A673 (cell line): ENCODE results near the gene PERM1. TPM values are rescaled to one million over a fixed set of nuclear protein-coding genes. Genes with fewer than 3 reads are reported as not detected.
"Not testable (repeated sequence)": the region's sequence is repeated elsewhere in the genome, so short reads cannot be mapped to it uniquely, and the experiment has no call there.

Source experiments
- BruUV-seq: library from RNA; stranded (reverse); fragments of 400-500 nt; replicated peaks from 2 replicates; lab custom pipeline; 2021; lab: Mats Ljungman, UMichigan
- CTCF ChIA-PET: fragments of 300-600 bp; sonication (Branson Sonifier 250); formaldehyde crosslinking; loops from one replicate; lab custom pipeline; 2022; ENCODE audit warnings: antibody characterized with exemption; lab: Charles Lee
- POLR2A ChIA-PET: fragments of 300-600 bp; sonication (Branson Sonifier 250); formaldehyde crosslinking; loops from one replicate; lab custom pipeline; 2022; ENCODE audit warnings: antibody characterized with exemption; ENCODE audit not compliant: low non-redundant PET; lab: Charles Lee
- DNase-seq: peaks from one replicate; pipeline ENCODE4 v3.0.0-alpha.2; 2015; ENCODE audit warnings: low spot score
- H3K27ac ChIP-seq: fragments of 200-600 bp; sonication (generic); 2 replicates; pipeline ENCODE4 v1.5.1; 2016; ENCODE audit warnings: mixed run types, low read depth, mild to moderate bottlenecking, mixed read lengths, antibody characterized with exemption, low read length; ENCODE audit not compliant: poor library complexity, severe bottlenecking
- H3K27me3 ChIP-seq: fragments of 200-600 bp; sonication (generic); replicated peaks from 2 replicates; pipeline ENCODE4 v1.6.1; 2017; ENCODE audit warnings: mixed run types, low read depth, mild to moderate bottlenecking, mixed read lengths, antibody characterized with exemption, low read length; ENCODE audit not compliant: insufficient read depth, poor library complexity
- H3K36me3 ChIP-seq: fragments of 200-600 bp; sonication (generic); 2 replicates; pipeline ENCODE4 v1.6.1; 2016; ENCODE audit warnings: mixed run types, mild to moderate bottlenecking, mixed read lengths, antibody characterized with exemption, low read length; ENCODE audit not compliant: insufficient read depth, poor library complexity, severe bottlenecking
- H3K4me1 ChIP-seq: fragments of 200-600 bp; sonication (generic); 2 replicates; pipeline ENCODE4 v1.6.1; 2017; ENCODE audit warnings: mixed run types, mild to moderate bottlenecking, mixed read lengths, antibody characterized with exemption, low read length; ENCODE audit not compliant: insufficient read depth, poor library complexity, severe bottlenecking
- H3K4me3 ChIP-seq: fragments of 200-600 bp; sonication (generic); 2 replicates; pipeline ENCODE4 v1.5.1; 2016; ENCODE audit warnings: low read depth, mixed run types, mild to moderate bottlenecking, mixed read lengths, low read length; ENCODE audit not compliant: poor library complexity, severe bottlenecking
- H3K9me3 ChIP-seq: fragments of 200-600 bp; sonication (generic); 2 replicates; pipeline ENCODE4 v1.6.1; 2016; ENCODE audit warnings: mixed run types, low read depth, mild to moderate bottlenecking, mixed read lengths, antibody characterized with exemption, low read length; ENCODE audit not compliant: poor library complexity, severe bottlenecking
- EZH2 ChIP-seq: fragments of 200-600 bp; sonication (generic); IDR thresholded peaks from 2 replicates; pipeline ENCODE4 v1.6.1; 2017; ENCODE audit warnings: borderline replicate concordance, low read depth, mild to moderate bottlenecking, mixed read lengths, antibody characterized with exemption, low read length; ENCODE audit not compliant: poor library complexity, severe bottlenecking
- intact Hi-C: fragments of 100-400 bp; cut with micrococcal nuclease; formaldehyde crosslinking; loops from one replicate; pipeline ENCODE4 v1.10.0; 2022; ENCODE audit not compliant: unreplicated experiment
- total RNA-seq: library from RNA; stranded (reverse); gene quantifications from 2 replicates; pipeline ENCODE4 v1.2.3, GENCODE V29; 2021
- TF ChIP-seq, protein P1 (sequence below): fragments of 300-800, 200-600 bp; sonication (generic); conservative IDR thresholded peaks from 2 replicates; pipeline ENCODE4 v1.5.1; 2017; ENCODE audit warnings: low read depth, mild to moderate bottlenecking, antibody characterized with exemption, low read length, moderate library complexity, mixed read lengths

The PERM1 gene
- total RNA-seq, 1 experiment from 2014 or later: not detected

DNA sequence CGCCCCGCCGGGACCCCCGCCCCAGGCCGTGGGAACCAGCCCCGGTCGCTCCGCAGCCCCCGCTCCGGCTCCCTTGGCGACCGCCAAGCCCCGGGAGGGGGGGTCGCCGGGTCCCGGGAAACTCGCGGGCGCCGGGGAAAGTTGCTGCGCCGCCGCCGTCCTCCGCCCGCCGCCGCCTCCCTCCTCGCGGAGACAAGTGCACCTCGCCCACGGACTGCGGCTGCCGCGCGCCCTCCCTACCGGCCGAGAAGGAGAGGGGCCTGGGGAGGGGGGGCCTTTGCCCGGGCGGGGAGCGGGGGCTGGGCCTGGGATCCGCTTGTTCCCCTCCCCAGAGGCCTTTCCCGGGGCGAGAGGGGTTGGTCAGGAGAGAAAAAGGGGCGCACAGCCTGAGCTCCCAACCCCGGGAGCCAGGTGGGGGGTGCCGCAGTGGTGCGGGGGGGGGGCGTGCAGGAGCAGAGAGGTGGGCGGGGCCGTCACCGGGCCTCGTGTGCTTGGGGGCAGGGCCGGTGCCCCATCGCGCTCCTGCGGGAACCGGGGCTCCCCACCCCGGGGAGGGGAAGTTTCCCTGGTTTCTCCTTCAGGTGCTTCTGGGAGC is 38.6 kb upstream of the PERM1 start:
- peak overlapping the region; percentile 76 for H3K27ac ChIP-seq
- intact Hi-C loops: loop anchor here (10.0 kb wide), 1 partner anchor 284 kb away; the partner anchor contains the start of genes ACAP3 and PUSL1
- peak; percentile 67 for DNase-seq
- POLR2A ChIA-PET: no interaction called here
- H3K27me3 ChIP-seq: no peaks in the 10 kb centered on the region
- CTCF ChIA-PET: interaction anchor here (0.6 to 1.1 kb wide), 3 partner anchors 12 to 50 kb away, joined by 3 to 7 read pairs (median 4); no protein-coding TSS in a partner anchor
- no peaks in the 10 kb centered on the region for H3K36me3 ChIP-seq
- H3K4me1 ChIP-seq: peaks cover 48% of the 10 kb centered on the region
- BruUV-seq: no TSS peak
- no peaks in the 10 kb centered on the region for H3K9me3 ChIP-seq
- H3K4me3 ChIP-seq: peak overlapping the region; percentile 74
- TF ChIP-seq, protein P1, sequence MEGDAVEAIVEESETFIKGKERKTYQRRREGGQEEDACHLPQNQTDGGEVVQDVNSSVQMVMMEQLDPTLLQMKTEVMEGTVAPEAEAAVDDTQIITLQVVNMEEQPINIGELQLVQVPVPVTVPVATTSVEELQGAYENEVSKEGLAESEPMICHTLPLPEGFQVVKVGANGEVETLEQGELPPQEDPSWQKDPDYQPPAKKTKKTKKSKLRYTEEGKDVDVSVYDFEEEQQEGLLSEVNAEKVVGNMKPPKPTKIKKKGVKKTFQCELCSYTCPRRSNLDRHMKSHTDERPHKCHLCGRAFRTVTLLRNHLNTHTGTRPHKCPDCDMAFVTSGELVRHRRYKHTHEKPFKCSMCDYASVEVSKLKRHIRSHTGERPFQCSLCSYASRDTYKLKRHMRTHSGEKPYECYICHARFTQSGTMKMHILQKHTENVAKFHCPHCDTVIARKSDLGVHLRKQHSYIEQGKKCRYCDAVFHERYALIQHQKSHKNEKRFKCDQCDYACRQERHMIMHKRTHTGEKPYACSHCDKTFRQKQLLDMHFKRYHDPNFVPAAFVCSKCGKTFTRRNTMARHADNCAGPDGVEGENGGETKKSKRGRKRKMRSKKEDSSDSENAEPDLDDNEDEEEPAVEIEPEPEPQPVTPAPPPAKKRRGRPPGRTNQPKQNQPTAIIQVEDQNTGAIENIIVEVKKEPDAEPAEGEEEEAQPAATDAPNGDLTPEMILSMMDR: no peak
- no peak for TF ChIP-seq EZH2

DNA sequence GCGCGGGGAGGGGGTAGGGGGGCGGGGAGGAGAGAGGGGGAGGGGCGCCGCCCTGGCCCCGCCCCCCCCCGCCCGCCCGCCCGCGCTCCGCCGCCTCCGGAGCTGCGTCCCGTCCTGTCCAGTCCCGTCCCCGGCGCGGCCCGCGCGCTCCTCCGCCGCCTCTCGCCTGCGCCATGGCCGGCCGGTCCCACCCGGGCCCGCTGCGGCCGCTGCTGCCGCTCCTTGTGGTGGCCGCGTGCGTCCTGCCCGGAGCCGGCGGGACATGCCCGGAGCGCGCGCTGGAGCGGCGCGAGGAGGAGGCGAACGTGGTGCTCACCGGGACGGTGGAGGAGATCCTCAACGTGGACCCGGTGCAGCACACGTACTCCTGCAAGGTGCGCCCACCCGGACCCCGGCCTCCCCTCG is 38.1 kb upstream of the PERM1 start, which contains the start of gene AGRN:
Gene AGRN, plus strand, starts transcription at position 121 of the 405 bp plus-strand sequence. Its CDS starts 53 bp downstream, at position 174.
- H3K4me3 ChIP-seq: peak within 1 kb of the TSS; percentile 74
- intact Hi-C loops: loop anchor here (10.0 kb wide), 1 partner anchor 285 kb away; the partner anchor contains the start of genes ACAP3 and PUSL1
- H3K9me3 ChIP-seq: no peaks in the 10 kb centered on the region
- H3K36me3 ChIP-seq: no peaks in the 10 kb centered on the region
- ChIA-PET POLR2A (no interaction called here), CTCF (interaction anchor here (0.6 to 1.1 kb wide), 3 partner anchors 13 to 49 kb away, joined by 3 to 7 read pairs (median 4); no protein-coding TSS in a partner anchor)
- TF ChIP-seq, protein P1: no peak
- TF ChIP-seq EZH2: no peak
- DNase-seq: no peak
- peaks cover 44% of the 10 kb centered on the region for H3K4me1 ChIP-seq
- no peaks in the 10 kb centered on the region for H3K27me3 ChIP-seq
- no TSS peak for BruUV-seq
- peak within 1 kb of the TSS; percentile 76 for H3K27ac ChIP-seq

DNA sequence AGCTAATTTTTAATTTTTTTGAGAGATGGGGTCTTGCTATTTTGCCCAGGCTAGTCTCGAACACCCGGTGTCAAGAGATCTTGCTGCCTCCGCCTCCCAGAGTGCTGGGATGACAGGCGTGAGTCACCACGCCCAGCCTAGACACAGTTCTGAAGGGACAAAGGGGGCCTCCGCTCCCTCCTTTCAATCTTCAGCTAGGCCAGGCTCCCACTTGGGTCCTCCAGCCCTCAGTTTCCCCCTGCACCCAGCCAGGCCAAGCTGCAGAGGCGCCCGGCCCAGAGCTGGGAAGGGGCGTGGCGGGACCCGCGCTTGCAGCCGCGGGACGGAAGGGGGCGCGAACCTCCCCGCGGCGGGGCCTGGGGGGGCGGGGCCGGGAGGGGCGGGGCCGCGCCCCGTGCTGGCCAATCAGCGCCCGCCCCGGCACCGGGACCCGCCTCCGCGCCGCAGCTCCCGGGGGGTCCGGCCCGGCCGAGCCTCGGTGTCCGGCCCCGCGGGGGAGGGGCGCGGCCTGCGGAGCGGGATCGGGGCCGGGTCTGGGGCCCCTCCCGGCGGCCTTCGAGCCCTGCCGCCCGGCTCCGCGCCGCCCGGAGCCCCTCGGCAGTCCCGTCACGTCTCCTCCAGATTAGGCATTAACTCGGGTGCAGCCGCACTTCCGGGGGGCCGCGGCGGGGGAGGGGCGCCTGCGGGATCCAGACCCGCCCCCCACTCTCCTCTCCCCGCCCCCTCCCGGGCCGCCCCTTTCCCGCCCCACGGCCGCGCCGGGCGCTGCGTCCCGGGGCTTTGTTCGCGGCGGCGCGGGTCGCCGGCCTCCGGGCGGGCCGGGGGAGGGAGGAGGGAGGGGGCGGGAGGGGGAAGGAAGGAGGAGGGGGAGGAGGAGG is 37.5 kb upstream of the PERM1 start:
- Histone ChIP-seq H3K27me3 (no peaks in the 10 kb centered on the region), H3K4me3 (peak overlapping the region; percentile 42), H3K4me1 (peaks cover 44% of the 10 kb centered on the region), H3K9me3 (no peaks in the 10 kb centered on the region), H3K27ac (no peak overlapping the region), H3K36me3 (no peaks in the 10 kb centered on the region)
- DNase-seq: peak; percentile 88
- BruUV-seq: no TSS peak
- ChIA-PET CTCF (interaction anchor here (0.6 to 1.1 kb wide), 6 partner anchors 13 to 138 kb away, joined by 3 to 10 read pairs (median 3); no protein-coding TSS in a partner anchor), POLR2A (no interaction called here)
- TF ChIP-seq, protein P1: peak; percentile 50
- no peak for TF ChIP-seq EZH2
- intact Hi-C loops: no loop called here

DNA sequence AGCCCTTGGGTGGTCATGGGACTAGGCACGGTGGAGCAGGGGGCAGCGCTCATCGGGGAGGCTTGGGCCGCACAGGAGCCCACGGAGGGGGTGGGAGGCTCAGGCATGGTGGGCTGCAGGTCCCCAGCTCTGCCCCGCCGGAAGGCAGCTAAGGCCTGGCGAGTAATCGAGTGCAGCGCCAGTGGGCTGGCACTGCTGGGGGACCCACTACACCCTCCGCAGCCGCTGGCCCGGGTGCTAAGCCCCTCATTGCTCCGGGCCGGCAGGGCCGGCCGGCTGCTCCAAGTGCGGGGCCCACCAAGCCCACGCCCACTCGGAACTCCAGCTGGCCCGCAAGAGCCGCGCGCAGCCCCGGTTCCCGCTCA is 36.4 kb upstream of the PERM1 start:
- DNase-seq, H3K4me3 ChIP-seq, CTCF ChIA-PET, H3K9me3 ChIP-seq, POLR2A ChIA-PET, H3K27me3 ChIP-seq, H3K27ac ChIP-seq, H3K36me3 ChIP-seq, intact Hi-C loops, BruUV-seq: not testable (repeated sequence)
- H3K4me1 ChIP-seq: peaks cover 42% of the 10 kb centered on the region
